Lower leg skin (tissue), 4 donors: ENCODE results near the gene KCNIP4. TPM values are rescaled to one million over a fixed set of nuclear protein-coding genes. Genes with fewer than 3 reads are reported as not detected.

Source experiments
- DNase-seq, 2 donors: peaks; one replicate each; pipeline ENCODE4 v3.0.0-alpha.2; 2019; ENCODE audit warnings: low spot score in 2 of 2
- H3K4me3 ChIP-seq: fragments of 200-600 bp; sonication (generic); 2 replicates; pipeline ENCODE4 v1.5.1; 2017; ENCODE audit warnings: mild to moderate bottlenecking, low read depth; ENCODE audit not compliant: poor library complexity, severe bottlenecking
- CTCF ChIP-seq, 3 donors: fragments of 450-650 bp; IDR thresholded peaks; one replicate each; pipeline ENCODE4 v1.5.1; 2016; ENCODE audit warnings: antibody characterized with exemption in 3 of 3, mild to moderate bottlenecking in 3 of 3, moderate library complexity in 2 of 3
- POLR2A ChIP-seq, 2 donors: fragments of 450-650 bp; IDR thresholded peaks; one replicate each; pipeline ENCODE4 v1.6.1; 2016 to 2017; ENCODE audit warnings: antibody characterized with exemption in 2 of 2, mild to moderate bottlenecking in 1 of 2, moderate library complexity in 1 of 2
- WGBS, 2 donors: methylation state at CpG; one replicate each; pipeline ENCODE4 v1.1.5; 2018; 5-methylcytosine and 5-hydroxymethylcytosine counted together
- intact Hi-C: fragments of 100-400 bp; cut with DNase I; formaldehyde crosslinking; loops from one replicate; pipeline ENCODE4 v1.15.0; 2023; ENCODE audit warnings: low total_unique reads
- total RNA-seq, 4 donors: library from RNA; depleted of rRNA; stranded (reverse); fragments of >200 nt; gene quantifications; one replicate each; pipeline ENCODE4 v1.1.0, GENCODE V29; 2016

KCNIP4 gene
- total RNA-seq, 4 donors from 2014 or later, result not detected

DNA sequence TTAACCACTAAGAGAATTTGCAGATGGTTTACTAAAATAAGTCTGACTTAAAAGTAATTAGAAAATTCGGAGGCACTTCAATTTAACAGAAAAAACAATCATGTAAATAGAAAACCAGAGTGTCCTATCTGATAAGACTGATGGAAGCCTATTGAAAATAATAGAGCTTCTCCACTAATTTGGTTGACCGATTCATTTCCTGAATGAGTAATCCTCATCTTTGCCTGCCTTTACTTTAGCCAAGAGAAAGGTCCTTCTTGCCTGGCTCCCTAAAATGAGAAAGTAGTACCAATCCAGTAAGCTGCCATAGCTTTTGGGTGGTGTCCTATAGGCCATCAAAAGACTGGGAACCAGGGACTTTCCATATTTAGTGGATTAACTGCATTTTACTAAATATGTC is 48.4 kb downstream of the KCNIP4 start:
- DNase-seq, result no peak
- no peak overlapping the region for H3K4me3 ChIP-seq
- no peak for TF ChIP-seq CTCF (IDR thresholded peaks at IDR 0.05)
- TF ChIP-seq POLR2A (IDR thresholded peaks at IDR 0.05), result no peak
- 22 to 30% methylated on average over 2 of the region's 2 CpGs for WGBS, 2 donors
- intact Hi-C loops, result no loop called here

DNA sequence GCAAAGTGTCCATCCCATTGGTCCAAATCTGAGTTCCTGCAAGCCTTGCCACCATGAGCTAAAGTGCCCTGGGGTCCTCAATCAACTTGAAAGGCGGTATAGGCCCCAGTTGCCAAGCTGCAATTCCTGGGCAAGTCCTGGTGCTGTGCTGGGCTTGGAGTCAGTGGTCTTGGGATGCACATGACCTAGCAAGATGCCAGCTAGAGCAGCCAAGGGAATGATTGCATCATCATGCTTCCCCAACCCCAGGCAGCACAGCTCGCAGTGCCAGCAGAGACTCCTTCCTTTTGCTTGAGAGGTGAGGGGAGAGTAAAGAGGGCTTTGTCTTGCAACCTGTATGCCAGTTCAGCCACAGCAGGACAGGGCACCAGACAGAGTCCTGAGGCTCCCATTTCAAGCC is 50.5 kb downstream of the KCNIP4 start:
- H3K4me3 ChIP-seq, result no peak overlapping the region
- WGBS, 2 donors, result 69 to 76% methylated on average over 2 of the region's 2 CpGs
- no peak for DNase-seq
- TF ChIP-seq POLR2A (IDR thresholded peaks at IDR 0.05) (no peak), CTCF (IDR thresholded peaks at IDR 0.05) (no peak)
- intact Hi-C loops, result no loop called here

GRCh38 chr4:21896767-21897166 is 51.8 kb downstream of the KCNIP4 start:
- TF ChIP-seq CTCF (IDR thresholded peaks at IDR 0.05), result no peak
- no peak for TF ChIP-seq POLR2A (IDR thresholded peaks at IDR 0.05)
- 92 to 93% methylated on average over 2 of the region's 2 CpGs for WGBS, 2 donors
- intact Hi-C loops, result no loop called here
- no peak overlapping the region for H3K4me3 ChIP-seq
- DNase-seq, result no peak

DNA sequence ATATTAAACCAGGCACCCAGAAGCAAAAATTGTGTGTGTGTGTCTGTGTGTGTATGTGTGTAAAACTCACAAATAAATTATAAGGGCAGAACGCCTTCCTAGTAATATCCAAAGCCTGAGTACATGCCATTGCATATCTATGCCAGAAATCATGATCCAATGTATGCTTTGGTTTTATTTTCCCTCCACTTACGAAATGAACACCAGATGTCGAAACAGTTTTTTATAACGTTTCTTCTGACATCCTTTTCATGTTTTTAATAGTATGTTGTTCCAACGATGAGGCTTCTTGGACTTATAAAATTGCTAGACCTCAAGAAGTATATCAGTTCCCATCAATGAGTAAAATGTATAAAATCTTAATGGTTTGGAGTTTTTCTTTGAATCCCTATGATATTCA is 55.4 kb downstream of the KCNIP4 start:
- no peak for TF ChIP-seq CTCF (IDR thresholded peaks at IDR 0.05)
- no peak for TF ChIP-seq POLR2A (IDR thresholded peaks at IDR 0.05)
- intact Hi-C loops, result no loop called here
- no peak for DNase-seq
- H3K4me3 ChIP-seq, result no peak overlapping the region
- 47 to 51% methylated on average over 5 of the region's 5 CpGs for WGBS, 2 donors

GRCh38 chr4:21890231-21890630 is 58.3 kb downstream of the KCNIP4 start:
- no peak for TF ChIP-seq POLR2A (IDR thresholded peaks at IDR 0.05)
- no peak for TF ChIP-seq CTCF (IDR thresholded peaks at IDR 0.05)
- DNase-seq, result no peak
- intact Hi-C loops, result no loop called here
- H3K4me3 ChIP-seq, result no peak overlapping the region

DNA sequence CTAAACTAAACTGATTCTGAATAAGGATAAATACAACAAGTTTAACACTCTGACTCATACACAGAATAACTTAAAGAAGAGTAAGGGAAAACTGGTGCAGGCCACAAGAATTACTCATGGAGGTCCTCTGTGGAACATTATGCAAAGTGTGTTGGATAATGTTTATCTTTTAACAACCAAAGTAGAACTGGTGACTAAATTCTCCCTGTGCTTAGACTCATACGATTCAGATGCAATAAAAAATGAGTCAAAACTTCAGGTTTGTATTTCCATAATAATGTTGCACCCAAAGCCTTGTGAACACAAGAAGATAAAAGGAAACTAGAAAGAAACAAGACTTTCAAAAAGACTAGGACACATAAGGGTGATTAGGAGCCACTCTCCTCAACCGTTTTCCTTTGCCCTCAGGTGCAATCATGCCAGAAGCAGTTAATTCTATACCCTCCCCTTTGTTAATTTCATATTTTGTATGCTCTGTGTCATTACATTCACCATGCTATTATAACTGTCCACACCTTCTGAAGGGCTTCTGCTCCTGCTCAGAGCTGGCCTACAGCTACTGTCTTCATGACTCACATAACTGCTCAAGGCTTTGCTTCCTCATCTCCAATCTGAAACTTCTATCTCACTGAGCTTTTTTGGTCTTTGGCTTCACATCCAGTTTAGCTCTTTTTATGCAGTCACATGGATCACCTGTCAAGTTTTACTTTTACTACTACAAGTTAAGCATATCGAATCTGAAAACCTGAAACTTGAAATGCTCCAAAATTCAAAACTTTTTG is 60.2 kb downstream of the KCNIP4 start:
- 47 to 52% methylated on average over 3 of the region's 3 CpGs for WGBS, 2 donors
- TF ChIP-seq CTCF (IDR thresholded peaks at IDR 0.05) (no peak), POLR2A (IDR thresholded peaks at IDR 0.05) (no peak)
- intact Hi-C loops, result no loop called here
- no peak overlapping the region for H3K4me3 ChIP-seq
- no peak for DNase-seq
